ENCODE measurements around the gene ABHD5.

Gene ABHD5

GRCh38 chr3:43674345-43675085 is 16.2 kb upstream of the ABHD5 start:
- TF ChIP-seq REST (IDR thresholded peaks at IDR 0.05; ENCODE audit: insufficient read depth in 1 of 2, low read depth in 2 of 2, low read length in 2 of 2) (no peak), SIN3A (IDR thresholded peaks at IDR 0.05; ENCODE audit: borderline replicate concordance, insufficient read depth, low read length) (no peak), POLR2AphosphoS5 (IDR thresholded peaks at IDR 0.05; ENCODE audit: low read depth, low read length) (no peak), FOXP2 (optimal IDR thresholded peaks at IDR 0.05; ENCODE audit: borderline replicate concordance, extremely low read depth, extremely low read length, insufficient read depth) (no peak), TAF1 (IDR thresholded peaks at IDR 0.05; ENCODE audit: borderline replicate concordance, insufficient read depth, low read length) (no peak)

- TF ChIP-seq POLR2AphosphoS5 (IDR thresholded peaks at IDR 0.05; ENCODE audit: low read depth, low read length) = no peak
- TF ChIP-seq SIN3A (IDR thresholded peaks at IDR 0.05; ENCODE audit: borderline replicate concordance, insufficient read depth, low read length) = no peak
- no peak for TF ChIP-seq REST (IDR thresholded peaks at IDR 0.05; ENCODE audit: insufficient read depth in 1 of 2, low read depth in 2 of 2, low read length in 2 of 2)
- no peak for TF ChIP-seq FOXP2 (optimal IDR thresholded peaks at IDR 0.05; ENCODE audit: borderline replicate concordance, extremely low read depth, extremely low read length, insufficient read depth)
- TF ChIP-seq TAF1 (IDR thresholded peaks at IDR 0.05; ENCODE audit: borderline replicate concordance, insufficient read depth, low read length) = no peak
Measured at GRCh38 chr3:43675593-43675992, 15.1 kb upstream of the ABHD5 start.

GRCh38 chr3:43676441-43676840 is 14.3 kb upstream of the ABHD5 start:
- TF ChIP-seq REST (IDR thresholded peaks at IDR 0.05; ENCODE audit: insufficient read depth in 1 of 2, low read depth in 2 of 2, low read length in 2 of 2) = no peak
- TF ChIP-seq POLR2AphosphoS5 (IDR thresholded peaks at IDR 0.05; ENCODE audit: low read depth, low read length) = no peak
- TF ChIP-seq SIN3A (IDR thresholded peaks at IDR 0.05; ENCODE audit: borderline replicate concordance, insufficient read depth, low read length) = no peak
- no peak for TF ChIP-seq FOXP2 (optimal IDR thresholded peaks at IDR 0.05; ENCODE audit: borderline replicate concordance, extremely low read depth, extremely low read length, insufficient read depth)
- no peak for TF ChIP-seq TAF1 (IDR thresholded peaks at IDR 0.05; ENCODE audit: borderline replicate concordance, insufficient read depth, low read length)

GRCh38 chr3:43684944-43685343 is 5.8 kb upstream of the ABHD5 start:
- TF ChIP-seq TAF1 (IDR thresholded peaks at IDR 0.05; ENCODE audit: borderline replicate concordance, insufficient read depth, low read length) (no peak), FOXP2 (optimal IDR thresholded peaks at IDR 0.05; ENCODE audit: borderline replicate concordance, extremely low read depth, extremely low read length, insufficient read depth) (no peak), SIN3A (IDR thresholded peaks at IDR 0.05; ENCODE audit: borderline replicate concordance, insufficient read depth, low read length) (no peak), REST (IDR thresholded peaks at IDR 0.05; ENCODE audit: insufficient read depth in 1 of 2, low read depth in 2 of 2, low read length in 2 of 2) (no peak), POLR2AphosphoS5 (IDR thresholded peaks at IDR 0.05; ENCODE audit: low read depth, low read length) (no peak)

Measured in PFSK-1 (cell line).